ENCODE measurements around the gene CLPTM1L.

DNA sequence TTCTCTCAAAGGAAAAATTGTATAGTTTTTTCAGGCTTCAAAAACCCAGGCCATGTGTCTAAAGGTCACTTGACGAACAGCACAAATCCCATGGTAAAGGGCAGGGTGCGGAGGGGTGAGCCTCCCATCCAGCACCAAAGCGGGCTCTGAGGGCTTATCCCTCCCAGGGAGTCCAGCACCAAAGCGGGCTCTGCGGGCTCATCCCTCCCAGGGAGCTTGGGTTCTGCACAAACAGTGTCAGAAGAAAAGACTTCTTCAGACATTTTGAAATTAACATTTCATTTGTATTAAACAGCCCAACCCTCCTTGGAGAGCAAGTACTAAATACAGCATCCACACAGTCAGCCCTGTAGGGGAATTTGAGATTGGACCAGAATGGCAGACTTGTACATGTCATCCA lies 43.0 kb upstream of the CLPTM1L start:
- no peak for TF ChIP-seq CTCF (IDR thresholded peaks at IDR 0.05; ENCODE audit: poor library complexity, severe bottlenecking)
- no peak for TF ChIP-seq EP300 (conservative IDR thresholded peaks at IDR 0.05; ENCODE audit: poor library complexity, severe bottlenecking)
- TF ChIP-seq EZH2 (IDR thresholded peaks at IDR 0.05; ENCODE audit: borderline replicate concordance, insufficient read depth, low read length, poor library complexity, severe bottlenecking): no peak
- TF ChIP-seq POLR2AphosphoS5 (IDR thresholded peaks at IDR 0.05): no peak
- no peak for TF ChIP-seq RAD21 (conservative IDR thresholded peaks at IDR 0.05)
- TF ChIP-seq MXI1 (conservative IDR thresholded peaks at IDR 0.05; ENCODE audit: poor library complexity, severe bottlenecking): no peak
- TF ChIP-seq TAF1 (IDR thresholded peaks at IDR 0.05; ENCODE audit: low read depth): no peak
- TF ChIP-seq REST (IDR thresholded peaks at IDR 0.05; ENCODE audit: borderline replicate concordance): no peak

All from neural cell (in vitro differentiated cells).